HEK293 (cell line): ENCODE measurements around the gene ZNF605.

Experiments
- CTCF ChIA-PET: fragments of 350-600 bp; formaldehyde crosslinking; extraction: SDS; loops from one replicate; lab custom pipeline; 2021; ENCODE audit warnings: antibody characterized with exemption; lab: Yijun Ruan, JAX
- POLR2A ChIA-PET: fragments of 300-600 bp; formaldehyde crosslinking; extraction: SDS; loops from one replicate; lab custom pipeline; 2020; ENCODE audit warnings: antibody characterized with exemption, inconsistent platforms; lab: Yijun Ruan, JAX
- H3K27ac ChIP-seq: fragments of 200-500 bp; sonication (Bioruptor generic); 2 replicates; pipeline ENCODE4 v1.5.1; 2014; ENCODE audit warnings: low read depth, low read length, control low read depth, inconsistent platforms; ENCODE audit errors: extremely low read depth
- H3K36me3 ChIP-seq, 2 experiments: fragments of 200-500 bp in 1 of 2; sonication (Bioruptor generic) in 1 of 2; 1 replicate in 1 of 2; 2 replicates in 1 of 2; pipeline ENCODE4 v1.5.1; 2014 to 2017; ENCODE audit warnings: inconsistent platforms in 2 of 2, low read length in 2 of 2; ENCODE audit not compliant: control insufficient read depth in 2 of 2, insufficient read depth in 1 of 2
- H3K4me1 ChIP-seq: fragments of 200-500 bp; sonication (Bioruptor generic); 2 replicates; pipeline ENCODE4 v1.5.1; 2014; ENCODE audit warnings: mild to moderate bottlenecking, low read length, inconsistent platforms; ENCODE audit not compliant: control insufficient read depth, insufficient read depth
- H3K4me3 ChIP-seq: 2 replicates; pipeline ENCODE4 v1.5.1; 2011; ENCODE audit warnings: low read depth, mild to moderate bottlenecking, control low read depth, low read length, moderate library complexity
- H3K9me3 ChIP-seq: fragments of 200-500 bp; sonication (Bioruptor generic); 2 replicates; pipeline ENCODE4 v1.5.1; 2014; ENCODE audit warnings: low read depth, low read length, inconsistent platforms; ENCODE audit not compliant: control insufficient read depth, insufficient read depth
- AEBP2 ChIP-seq: fragments of 450-650 bp; formaldehyde crosslinking; IDR thresholded peaks from 2 replicates; pipeline ENCODE4 v1.5.1; 2016; ENCODE audit warnings: missing biosample characterization, missing genetic modification characterization, borderline replicate concordance
- ATF2 ChIP-seq: fragments of 450-650 bp; formaldehyde crosslinking; IDR thresholded peaks from 2 replicates; pipeline ENCODE4 v1.5.1; 2016; ENCODE audit warnings: missing biosample characterization, missing genetic modification characterization, low read depth
- BCL11B ChIP-seq: fragments of 450-650 bp; formaldehyde crosslinking; IDR thresholded peaks from 2 replicates; pipeline ENCODE4 v1.5.1; 2016; ENCODE audit warnings: low read depth, missing biosample characterization, missing genetic modification characterization
- GLI4 ChIP-seq: fragments of 450-650 bp; formaldehyde crosslinking; IDR thresholded peaks from 2 replicates; pipeline ENCODE4 v1.5.1; 2016; ENCODE audit warnings: missing biosample characterization, missing genetic modification characterization
- MYNN ChIP-seq: fragments of 450-650 bp; formaldehyde crosslinking; IDR thresholded peaks from 2 replicates; pipeline ENCODE4 v1.5.1; 2016; ENCODE audit warnings: missing biosample characterization, missing genetic modification characterization, borderline replicate concordance
- PRDM10 ChIP-seq: fragments of 450-650 bp; formaldehyde crosslinking; IDR thresholded peaks from 2 replicates; pipeline ENCODE4 v1.5.1; 2016; ENCODE audit warnings: missing biosample characterization, missing genetic modification characterization
- SALL2 ChIP-seq: fragments of 450-650 bp; formaldehyde crosslinking; IDR thresholded peaks from 2 replicates; pipeline ENCODE4 v1.5.0; 2017; ENCODE audit warnings: missing biosample characterization, mild to moderate bottlenecking, missing genetic modification characterization, borderline replicate concordance
- SP3 ChIP-seq: fragments of 450-650 bp; formaldehyde crosslinking; IDR thresholded peaks from 2 replicates; pipeline ENCODE4 v1.5.1; 2016; ENCODE audit warnings: missing biosample characterization, missing genetic modification characterization
- TCF7L2 ChIP-seq: IDR thresholded peaks from 2 replicates; pipeline ENCODE4 v1.6.1; 2011; ENCODE audit warnings: low read depth, mild to moderate bottlenecking, inconsistent platforms, low read length, moderate library complexity, borderline replicate concordance
- TSHZ1 ChIP-seq: fragments of 450-650 bp; formaldehyde crosslinking; IDR thresholded peaks from 2 replicates; pipeline ENCODE4 v1.5.1; 2016; ENCODE audit warnings: missing biosample characterization, missing genetic modification characterization, borderline replicate concordance
- ZFP3 ChIP-seq: fragments of 450-650 bp; formaldehyde crosslinking; IDR thresholded peaks from 2 replicates; pipeline ENCODE4 v1.5.1; 2016; ENCODE audit warnings: low read depth, missing biosample characterization, missing genetic modification characterization
- ZNF114 ChIP-seq: fragments of 450-650 bp; formaldehyde crosslinking; IDR thresholded peaks from 2 replicates; pipeline ENCODE4 v1.5.0; 2017; ENCODE audit warnings: missing biosample characterization, missing genetic modification characterization
- ZNF169 ChIP-seq: fragments of 450-650 bp; formaldehyde crosslinking; IDR thresholded peaks from 2 replicates; pipeline ENCODE4 v1.5.1; 2016; ENCODE audit warnings: missing biosample characterization, missing genetic modification characterization
- ZNF184 ChIP-seq: fragments of 450-650 bp; IDR thresholded peaks from 2 replicates; pipeline ENCODE4 v1.5.1; 2018; ENCODE audit warnings: missing biosample characterization, mild to moderate bottlenecking, missing genetic modification characterization
- ZNF311 ChIP-seq: fragments of 450-650 bp; formaldehyde crosslinking; IDR thresholded peaks from 2 replicates; pipeline ENCODE4 v1.5.1; 2017; ENCODE audit warnings: missing biosample characterization, missing genetic modification characterization, borderline replicate concordance
- ZNF433 ChIP-seq: fragments of 450-650 bp; formaldehyde crosslinking; IDR thresholded peaks from 2 replicates; pipeline ENCODE4 v1.5.1; 2016; ENCODE audit warnings: missing biosample characterization, missing genetic modification characterization, low read depth
- ZNF660 ChIP-seq: fragments of 450-650 bp; IDR thresholded peaks from 2 replicates; pipeline ENCODE4 v1.5.1; 2018; ENCODE audit warnings: missing biosample characterization, mild to moderate bottlenecking, missing genetic modification characterization
- ZNF768 ChIP-seq: fragments of 450-650 bp; formaldehyde crosslinking; IDR thresholded peaks from 2 replicates; pipeline ENCODE4 v1.5.1; 2018; ENCODE audit warnings: missing biosample characterization, mild to moderate bottlenecking, missing genetic modification characterization

Gene ZNF605

GRCh38 chr12:132953163-132953425, 3.0 kb downstream of the ZNF605 start:
- CTCF ChIA-PET, result no interaction called here
- TF ChIP-seq SALL2 (tag by site-specific recombination) (no peak), ZNF114 (tag by site-specific recombination) (no peak), PRDM10 (tag by site-specific recombination) (no peak), GLI4 (tag by site-specific recombination) (no peak), TSHZ1 (tag by site-specific recombination) (no peak), ZNF768 (tag by site-specific recombination) (no peak), ZNF169 (no peak), ZNF660 (tag by site-specific recombination) (no peak), ATF2 (no peak), ZNF311 (tag by site-specific recombination) (no peak), TCF7L2 (no peak), ZNF184 (tag by site-specific recombination) (no peak), SP3 (tag by site-specific recombination) (no peak), MYNN (no peak), ZFP3 (tag by site-specific recombination) (no peak), BCL11B (tag by site-specific recombination) (no peak), AEBP2 (tag by site-specific recombination) (no peak), ZNF433 (no peak)
- TF ChIP-seq, all 188 proteins: peak for 0
- Histone ChIP-seq H3K4me1 (peaks cover 2% of the 10 kb centered on the region; the same call in 1 of the 2 replicates), H3K9me3 (no peaks in the 10 kb centered on the region; the same call in 1 of the 2 replicates), H3K36me3 (peaks cover 0 to 40% of the 10 kb centered on the region in 2 experiments; a peak in 2 of 3 replicates), H3K4me3 (no peak overlapping the region), H3K27ac (no peak overlapping the region)
- POLR2A ChIA-PET, result no interaction called here
